ENCODE data around the gene S100A12. TPM values are rescaled to one million over a fixed set of nuclear protein-coding genes. Genes with fewer than 3 reads are reported as not detected.

The S100A12 gene
- total RNA-seq, 6 experiments from 2014 or later = not detected

DNA sequence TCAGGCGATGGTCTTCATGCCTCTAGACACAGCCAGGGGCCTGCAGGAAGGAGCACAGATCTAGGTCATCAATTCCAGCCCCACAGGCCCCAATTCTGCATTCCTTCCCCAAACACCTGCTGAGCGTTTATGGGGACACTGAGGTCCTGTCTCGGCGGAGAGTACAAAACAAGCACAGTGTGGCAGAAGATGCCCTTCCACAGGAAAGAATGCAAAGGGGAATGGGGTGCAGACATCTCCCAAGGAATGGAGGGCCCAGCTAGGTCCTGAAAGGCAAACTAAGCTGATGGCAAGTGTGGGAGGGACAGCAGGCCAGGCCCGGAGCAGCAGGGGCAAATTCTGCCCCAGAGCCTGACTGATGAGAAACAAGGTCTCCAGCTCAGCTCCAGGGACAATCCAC, 19.0 kb upstream of the S100A12 start:
- Mint-ChIP-seq H3K4me1 (ENCODE audit: low read depth) (no peaks in the 10 kb centered on the region), H3K27ac (no peak overlapping the region), H3K36me3 (ENCODE audit: low read depth) (no peaks in the 10 kb centered on the region), H3K27me3 (ENCODE audit: insufficient read depth) (peaks cover 39% of the 10 kb centered on the region), H3K9me3 (no peaks in the 10 kb centered on the region), H3K4me3 (no peak overlapping the region)
- no peak for DNase-seq
- TF ChIP-seq, protein P1, sequence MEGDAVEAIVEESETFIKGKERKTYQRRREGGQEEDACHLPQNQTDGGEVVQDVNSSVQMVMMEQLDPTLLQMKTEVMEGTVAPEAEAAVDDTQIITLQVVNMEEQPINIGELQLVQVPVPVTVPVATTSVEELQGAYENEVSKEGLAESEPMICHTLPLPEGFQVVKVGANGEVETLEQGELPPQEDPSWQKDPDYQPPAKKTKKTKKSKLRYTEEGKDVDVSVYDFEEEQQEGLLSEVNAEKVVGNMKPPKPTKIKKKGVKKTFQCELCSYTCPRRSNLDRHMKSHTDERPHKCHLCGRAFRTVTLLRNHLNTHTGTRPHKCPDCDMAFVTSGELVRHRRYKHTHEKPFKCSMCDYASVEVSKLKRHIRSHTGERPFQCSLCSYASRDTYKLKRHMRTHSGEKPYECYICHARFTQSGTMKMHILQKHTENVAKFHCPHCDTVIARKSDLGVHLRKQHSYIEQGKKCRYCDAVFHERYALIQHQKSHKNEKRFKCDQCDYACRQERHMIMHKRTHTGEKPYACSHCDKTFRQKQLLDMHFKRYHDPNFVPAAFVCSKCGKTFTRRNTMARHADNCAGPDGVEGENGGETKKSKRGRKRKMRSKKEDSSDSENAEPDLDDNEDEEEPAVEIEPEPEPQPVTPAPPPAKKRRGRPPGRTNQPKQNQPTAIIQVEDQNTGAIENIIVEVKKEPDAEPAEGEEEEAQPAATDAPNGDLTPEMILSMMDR (IDR thresholded peaks at IDR 0.05) = no peak

DNA sequence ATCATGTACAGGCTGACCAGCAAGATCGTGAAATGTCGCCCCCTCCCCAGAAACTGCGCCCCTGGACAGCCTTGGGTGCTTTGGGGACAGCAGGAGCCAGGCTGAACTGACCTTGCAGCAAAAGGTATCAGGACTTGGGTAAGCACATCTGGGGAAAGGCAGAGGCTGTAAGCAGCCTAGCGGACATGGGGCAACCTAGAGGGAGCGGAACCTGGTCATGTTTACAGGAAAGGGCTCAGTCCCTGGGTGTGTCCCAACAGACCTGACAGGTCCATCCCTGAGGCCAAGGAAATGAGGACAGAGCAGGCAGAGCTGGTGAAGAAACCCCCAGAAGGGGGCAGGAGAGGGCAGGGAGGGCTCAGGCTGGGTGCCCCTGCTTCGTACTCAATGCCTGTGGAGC, 18.5 kb upstream of the S100A12 start:
- Mint-ChIP-seq H3K27ac (no peak overlapping the region), H3K36me3 (ENCODE audit: low read depth) (no peaks in the 10 kb centered on the region), H3K27me3 (ENCODE audit: insufficient read depth) (peaks cover 37% of the 10 kb centered on the region), H3K4me3 (no peak overlapping the region), H3K4me1 (ENCODE audit: low read depth) (no peaks in the 10 kb centered on the region), H3K9me3 (no peaks in the 10 kb centered on the region)
- TF ChIP-seq, protein P1 (IDR thresholded peaks at IDR 0.05) = no peak
- no peak for DNase-seq

DNA sequence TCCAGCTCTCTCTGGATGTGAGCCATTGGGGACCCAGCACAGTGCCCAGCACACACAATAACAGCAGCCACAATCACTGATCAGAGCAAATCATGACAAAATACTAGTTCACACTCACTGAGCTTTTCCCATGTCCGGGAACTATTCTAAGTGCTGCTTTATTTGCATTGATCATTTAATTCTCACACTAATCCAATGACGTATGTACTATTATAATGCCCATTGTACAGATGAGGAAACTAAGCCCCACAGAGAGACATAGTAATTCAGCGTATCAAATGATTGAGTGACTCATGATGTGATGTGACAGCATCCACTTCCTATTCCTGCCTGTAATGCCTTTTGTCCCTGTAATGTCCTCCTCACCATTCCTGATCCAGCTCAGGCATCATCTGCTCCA, 17.4 kb upstream of the S100A12 start:
- Mint-ChIP-seq H3K36me3 (ENCODE audit: low read depth) (no peaks in the 10 kb centered on the region), H3K9me3 (no peaks in the 10 kb centered on the region), H3K4me3 (no peak overlapping the region), H3K27ac (no peak overlapping the region), H3K27me3 (ENCODE audit: insufficient read depth) (peaks cover 30% of the 10 kb centered on the region), H3K4me1 (ENCODE audit: low read depth) (no peaks in the 10 kb centered on the region)
- DNase-seq = no peak
- TF ChIP-seq, protein P1 (IDR thresholded peaks at IDR 0.05) = no peak

DNA sequence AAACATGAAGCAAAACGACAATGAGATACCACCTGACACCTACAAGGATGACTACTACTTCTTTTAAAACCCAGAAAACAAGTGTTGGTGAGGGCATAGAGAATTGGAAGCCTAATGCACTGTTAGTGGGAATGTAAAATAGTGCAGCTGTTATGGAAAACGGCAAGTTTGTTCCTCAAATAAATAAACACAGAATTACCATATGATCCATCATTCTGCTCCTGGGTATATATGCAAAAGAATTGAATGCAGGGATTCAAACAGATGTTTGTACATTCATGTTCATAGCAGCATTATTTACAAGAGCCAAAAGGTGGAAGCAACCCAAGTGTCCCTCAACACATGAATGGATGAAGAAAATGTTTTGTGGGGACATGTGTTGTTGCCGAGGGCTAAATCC, 16.8 kb upstream of the S100A12 start:
- TF ChIP-seq, protein P1 (IDR thresholded peaks at IDR 0.05) = no peak
- no peaks in the 10 kb centered on the region for H3K4me1 Mint-ChIP-seq (ENCODE audit: low read depth)
- no peaks in the 10 kb centered on the region for H3K36me3 Mint-ChIP-seq (ENCODE audit: low read depth)

DNA sequence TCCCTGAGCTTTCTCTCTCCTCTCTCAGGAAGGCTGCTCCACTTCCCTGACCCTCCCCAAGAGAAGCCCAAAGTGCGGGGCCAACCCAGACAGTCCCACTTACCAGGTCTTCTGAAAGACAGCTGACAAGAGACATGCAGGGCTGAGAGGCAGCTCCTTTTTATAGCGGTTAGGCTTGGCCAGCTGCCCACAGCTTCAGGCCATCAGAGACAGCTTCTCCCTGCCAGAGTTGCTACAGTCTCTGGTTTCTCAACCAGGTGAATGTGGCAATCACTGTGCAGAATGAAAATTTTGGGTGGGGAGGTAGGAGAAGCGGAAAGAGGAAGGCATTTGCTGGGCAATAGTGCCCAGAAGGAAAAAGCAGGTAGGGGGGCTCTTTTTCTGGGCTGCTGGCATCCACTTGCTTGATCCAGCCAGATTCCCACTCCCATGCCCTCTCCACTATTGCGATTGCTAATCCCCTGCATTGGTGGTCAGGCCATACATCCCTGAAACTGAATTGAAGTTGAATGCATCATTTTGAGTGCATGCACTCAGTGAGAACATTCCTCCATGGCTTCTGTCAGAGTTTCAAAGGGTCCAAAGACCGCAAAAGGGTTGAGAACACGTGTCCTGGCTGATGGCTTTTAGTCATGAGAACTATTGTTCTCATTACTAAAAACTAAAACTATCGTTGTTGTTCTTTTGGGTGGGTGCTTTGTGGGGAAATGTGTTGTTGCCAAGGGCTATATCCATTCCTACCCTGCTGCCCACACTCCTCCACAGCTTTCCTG, 15.7 kb upstream of the S100A12 start, which contains the start of gene S100A8:
Gene S100A8, minus strand, starts transcription at position 136 of the 773 bp plus-strand sequence. CDS start 538 bp downstream, outside the sequence.
- Mint-ChIP-seq H3K27ac (no peak within 1 kb of the TSS), H3K4me1 (ENCODE audit: low read depth) (no peaks in the 10 kb centered on the region), H3K36me3 (ENCODE audit: low read depth) (no peaks in the 10 kb centered on the region), H3K4me3 (no peak within 1 kb of the TSS), H3K9me3 (no peaks in the 10 kb centered on the region), H3K27me3 (ENCODE audit: insufficient read depth) (peaks cover 20% of the 10 kb centered on the region)
- TF ChIP-seq, protein P1 (IDR thresholded peaks at IDR 0.05) = no peak
- no peak for DNase-seq

More for the DNA sequence above, 16.8 kb upstream of the S100A12 start:
- Mint-ChIP-seq H3K27ac (no peak overlapping the region), H3K9me3 (no peaks in the 10 kb centered on the region), H3K27me3 (ENCODE audit: insufficient read depth) (peaks cover 28% of the 10 kb centered on the region), H3K4me3 (no peak overlapping the region)
- DNase-seq = no peak
